SK-N-SH (cell line): ENCODE results near the gene TTLL12. TPM values are rescaled to one million over a fixed set of nuclear protein-coding genes. Genes with fewer than 3 reads are reported as not detected.

Source experiments
- CTCF ChIA-PET: fragments of 300-600, 350-600 bp; formaldehyde crosslinking; extraction: SDS; loops from one replicate; lab custom pipeline; 2021; lab: Yijun Ruan, JAX
- POLR2A ChIA-PET: fragments of 350-600 bp; sonication (Branson Sonifier 250); formaldehyde crosslinking; extraction: SDS; loops from one replicate; lab custom pipeline; 2020; ENCODE audit warnings: antibody characterized with exemption, inconsistent platforms; lab: Yijun Ruan, JAX
- DNase-seq: peaks from one replicate; pipeline ENCODE4 v3.0.0; 2012
- H2AFZ ChIP-seq: fragments of 200-600 bp; sonication (generic); 2 replicates; pipeline ENCODE4 v1.8.1; 2016; ENCODE audit warnings: antibody characterized with exemption, mild to moderate bottlenecking, low read depth
- H3F3A ChIP-seq: fragments of 200-600 bp; sonication (generic); replicated peaks from 2 replicates; pipeline ENCODE3; 2016; ENCODE audit warnings: antibody characterized with exemption, mild to moderate bottlenecking; ENCODE audit not compliant: insufficient read depth
- H3K27ac ChIP-seq, 2 experiments: fragments of 200-500 bp in 1 of 2; fragments of 200-600 bp in 1 of 2; sonication (Bioruptor generic) in 1 of 2; sonication (generic), shearing (Covaris generic) in 1 of 2; 2 replicates each; pipeline versions ENCODE4 v1.5.1 to v1.6.1; 2014 to 2016; ENCODE audit warnings: low read depth in 2 of 2, inconsistent platforms in 1 of 2, low read length in 1 of 2, mild to moderate bottlenecking in 1 of 2, mixed read lengths in 1 of 2
- H3K27me3 ChIP-seq: fragments of 200-600 bp; sonication (generic), shearing (Covaris generic); 2 replicates; pipeline ENCODE4 v1.6.1; 2016; ENCODE audit warnings: mixed run types; ENCODE audit not compliant: insufficient read depth
- H3K36me3 ChIP-seq, 2 experiments: fragments of 200-500 bp in 1 of 2; fragments of 200-600 bp in 1 of 2; sonication (Bioruptor generic) in 1 of 2; sonication (generic) in 1 of 2; replicated peaks in 1 of 2; 2 replicates each; pipeline versions ENCODE3 to v1.5.1; 2014 to 2016; ENCODE audit warnings: low read length in 1 of 2, mild to moderate bottlenecking in 1 of 2; ENCODE audit not compliant: insufficient read depth in 2 of 2, control insufficient read depth in 1 of 2
- H3K4me1 ChIP-seq, 2 experiments: fragments of 200-500 bp in 1 of 2; fragments of 200-600 bp in 1 of 2; sonication (Bioruptor generic) in 1 of 2; sonication (generic), shearing (Covaris generic) in 1 of 2; 2 replicates each; pipeline versions ENCODE4 v1.5.1 to v1.6.1; 2014 to 2016; ENCODE audit warnings: low read depth in 1 of 2, low read length in 1 of 2, mixed run types in 1 of 2; ENCODE audit not compliant: insufficient read depth in 2 of 2, control insufficient read depth in 1 of 2
- H3K4me2 ChIP-seq: fragments of 200-600 bp; sonication (generic), shearing (Covaris generic); 2 replicates; pipeline ENCODE4 v1.6.1; 2017; ENCODE audit warnings: mixed run types
- H3K4me3 ChIP-seq, 2 experiments: fragments of 200-500 bp in 1 of 2; fragments of 200-600 bp in 1 of 2; sonication (Bioruptor generic) in 1 of 2; sonication (generic), shearing (Covaris generic) in 1 of 2; 2 replicates each; pipeline versions ENCODE4 v1.5.1 to v1.8.1; 2014 to 2016; ENCODE audit warnings: low read depth in 2 of 2, inconsistent platforms in 1 of 2, low read length in 1 of 2, mild to moderate bottlenecking in 1 of 2, mixed read lengths in 1 of 2, moderate library complexity in 1 of 2
- H3K79me2 ChIP-seq: fragments of 200-600 bp; sonication (generic); 2 replicates; pipeline ENCODE4 v1.8.1; 2017; ENCODE audit warnings: mild to moderate bottlenecking; ENCODE audit not compliant: insufficient read depth
- H3K9ac ChIP-seq: fragments of 200-600 bp; sonication (generic); 2 replicates; pipeline ENCODE4 v1.6.1; 2017; ENCODE audit warnings: mixed run types
- H3K9me2 ChIP-seq: fragments of 200-600 bp; sonication (generic); 2 replicates; pipeline ENCODE4 v1.6.1; 2017; ENCODE audit warnings: mixed run types
- H3K9me3 ChIP-seq: fragments of 200-600 bp; sonication (generic); 2 replicates; pipeline ENCODE4 v1.6.1; 2017; ENCODE audit warnings: mixed run types, mild to moderate bottlenecking, moderate library complexity
- H4K20me1 ChIP-seq: fragments of 200-600 bp; sonication (generic); 2 replicates; pipeline ENCODE4 v1.6.1; 2017; ENCODE audit warnings: mild to moderate bottlenecking, mixed run types; ENCODE audit not compliant: insufficient read depth
- ELF1 ChIP-seq: IDR thresholded peaks from 2 replicates; pipeline ENCODE4 v1.4.0; 2012
- FOSL2 ChIP-seq: IDR thresholded peaks from 2 replicates; pipeline ENCODE4 v1.4.0; 2012; ENCODE audit warnings: low read depth, mild to moderate bottlenecking, moderate library complexity, borderline replicate concordance
- FOXM1 ChIP-seq: IDR thresholded peaks from 2 replicates; pipeline ENCODE4 v1.4.0; 2012; ENCODE audit warnings: low read depth, mild to moderate bottlenecking
- MEF2A ChIP-seq: IDR thresholded peaks from 2 replicates; pipeline ENCODE4 v1.4.0; 2012; ENCODE audit warnings: low read depth, borderline replicate concordance
- RFX5 ChIP-seq: IDR thresholded peaks from 2 replicates; pipeline ENCODE4 v1.6.1; 2012; ENCODE audit warnings: mild to moderate bottlenecking, improper control_type of control experiment, low read length
- RXRA ChIP-seq: IDR thresholded peaks from 2 replicates; pipeline ENCODE4 v1.4.0; 2012; ENCODE audit warnings: low read depth, mild to moderate bottlenecking, borderline replicate concordance
- SMC3 ChIP-seq: IDR thresholded peaks from 2 replicates; pipeline ENCODE4 v1.6.1; 2012; ENCODE audit warnings: low read depth, low read length, improper control_type of control experiment
- TAF1 ChIP-seq: IDR thresholded peaks from 2 replicates; pipeline ENCODE4 v1.6.1; 2012; ENCODE audit warnings: low read depth, mild to moderate bottlenecking, low read length, moderate library complexity, borderline replicate concordance
- TCF12 ChIP-seq: IDR thresholded peaks from 2 replicates; pipeline ENCODE4 v1.4.0; 2012
- TEAD4 ChIP-seq: IDR thresholded peaks from 2 replicates; pipeline ENCODE4 v1.4.0; 2012; ENCODE audit warnings: mild to moderate bottlenecking, borderline replicate concordance; ENCODE audit not compliant: insufficient read depth
- WGBS: methylation state at CpG from one replicate; pipeline ENCODE4 v1.1.6; 2017; ENCODE audit warnings: low lambda C conversion rate; 5-methylcytosine and 5-hydroxymethylcytosine counted together
- polyA plus RNA-seq, 3 experiments: library from polyadenylated mRNA; depleted of rRNA; stranded (reverse); fragments of >200 nt; gene quantifications; 2 replicates each; pipeline ENCODE4 v1.2.3, GENCODE V29; 2012
- TF ChIP-seq, protein P1 (sequence below): IDR thresholded peaks from 2 replicates; pipeline ENCODE4; 2012
- TF ChIP-seq, protein P2 (sequence below): fragments of 200-600 bp; sonication (generic); IDR thresholded peaks from 2 replicates; pipeline ENCODE4 v1.6.1; 2017; ENCODE audit warnings: antibody characterized with exemption, mild to moderate bottlenecking, moderate library complexity

The TTLL12 gene
- polyA plus RNA-seq, 1 of the 3 experiments (the other 2 are of a cell fraction), result 11.5 TPM

GRCh38 chr22:43218786-43219185 lies 31.9 kb upstream of the TTLL12 start:
- DNase-seq, result no peak
- Histone ChIP-seq H4K20me1 (no peaks in the 10 kb centered on the region), H3K9me3 (no peaks in the 10 kb centered on the region), H3K4me1 (peaks cover 0 to 5% of the 10 kb centered on the region in 2 experiments; a peak in 1 of 4 replicates), H3K27ac (no peak overlapping the region), H3K9ac (no peak overlapping the region), H3K9me2 (no peaks in the 10 kb centered on the region), H3F3A (no peaks in the 10 kb centered on the region), H3K4me3 (no peak overlapping the region), H3K36me3 (no peaks in the 10 kb centered on the region), H3K4me2 (no peak overlapping the region), H3K27me3 (no peaks in the 10 kb centered on the region), H3K79me2 (no peaks in the 10 kb centered on the region), H2AFZ (no peak overlapping the region)
- POLR2A ChIA-PET, result no interaction called here
- TF ChIP-seq, protein P1, sequence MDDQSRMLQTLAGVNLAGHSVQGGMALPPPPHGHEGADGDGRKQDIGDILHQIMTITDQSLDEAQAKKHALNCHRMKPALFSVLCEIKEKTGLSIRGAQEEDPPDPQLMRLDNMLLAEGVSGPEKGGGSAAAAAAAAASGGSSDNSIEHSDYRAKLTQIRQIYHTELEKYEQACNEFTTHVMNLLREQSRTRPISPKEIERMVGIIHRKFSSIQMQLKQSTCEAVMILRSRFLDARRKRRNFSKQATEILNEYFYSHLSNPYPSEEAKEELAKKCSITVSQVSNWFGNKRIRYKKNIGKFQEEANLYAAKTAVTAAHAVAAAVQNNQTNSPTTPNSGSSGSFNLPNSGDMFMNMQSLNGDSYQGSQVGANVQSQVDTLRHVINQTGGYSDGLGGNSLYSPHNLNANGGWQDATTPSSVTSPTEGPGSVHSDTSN, result no peak
- TF ChIP-seq FOSL2 (no peak), ELF1 (no peak), TAF1 (no peak), FOXM1 (no peak), RXRA (no peak), TEAD4 (no peak)
- CTCF ChIA-PET, result interaction anchor here (0.6 to 2.2 kb wide), 2 partner anchors 13 to 518 kb away, joined by 3 to 5 read pairs; no protein-coding TSS in a partner anchor
- WGBS, result 75% methylated on average over 1 of the region's 1 CpG

- no peak for DNase-seq
- TF ChIP-seq MEF2A, result no peak
- Histone ChIP-seq H3K9me3 (no peaks in the 10 kb centered on the region), H3K4me1 (peaks cover 0 to 5% of the 10 kb centered on the region in 2 experiments; a peak in 1 of 4 replicates), H3K9ac (no peak overlapping the region), H3K27ac (no peak overlapping the region), H4K20me1 (no peaks in the 10 kb centered on the region), H3K36me3 (no peaks in the 10 kb centered on the region), H3F3A (no peaks in the 10 kb centered on the region), H3K9me2 (no peaks in the 10 kb centered on the region), H3K79me2 (no peaks in the 10 kb centered on the region), H3K4me2 (no peak overlapping the region), H3K4me3 (no peak overlapping the region), H2AFZ (no peak overlapping the region), H3K27me3 (no peaks in the 10 kb centered on the region)
- 83% methylated on average over 16 of the region's 32 CpGs for WGBS
- ChIA-PET POLR2A (no interaction called here), CTCF (no interaction called here)
Measured at GRCh38 chr22:43217285-43218030, 30.5 kb upstream of the TTLL12 start.

DNA sequence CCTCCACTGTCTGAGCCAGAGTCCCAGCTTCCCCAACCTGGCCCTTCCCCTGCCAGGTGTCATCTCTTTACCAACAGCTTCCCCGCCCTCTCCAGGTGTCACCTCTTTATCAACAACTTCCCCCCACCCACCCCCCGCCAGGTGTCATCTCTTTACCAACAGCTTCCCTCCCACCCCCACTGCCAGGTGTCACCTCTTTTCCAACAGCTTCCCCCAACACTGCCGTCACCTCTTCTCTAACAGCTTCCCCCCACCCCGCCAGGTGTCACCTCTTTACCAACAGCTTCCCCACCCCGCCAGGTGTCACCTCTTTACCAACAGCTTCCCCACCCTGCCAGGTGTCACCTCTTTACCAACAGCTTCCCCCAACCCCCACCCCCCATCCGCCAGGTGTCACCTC lies 29.8 kb upstream of the TTLL12 start:
- Histone ChIP-seq H3K4me1 (no peaks in the 10 kb centered on the region), H3K4me2 (no peak overlapping the region), H3K9me2 (no peaks in the 10 kb centered on the region), H3K4me3 (no peak overlapping the region), H3K27ac (no peak overlapping the region), H3K36me3 (no peaks in the 10 kb centered on the region), H2AFZ (no peak overlapping the region), H3K9me3 (no peaks in the 10 kb centered on the region), H3F3A (no peaks in the 10 kb centered on the region), H4K20me1 (no peaks in the 10 kb centered on the region), H3K9ac (no peak overlapping the region), H3K79me2 (no peaks in the 10 kb centered on the region), H3K27me3 (no peaks in the 10 kb centered on the region)
- TF ChIP-seq RFX5, result no peak
- no peak for TF ChIP-seq SMC3
- TF ChIP-seq, protein P2, sequence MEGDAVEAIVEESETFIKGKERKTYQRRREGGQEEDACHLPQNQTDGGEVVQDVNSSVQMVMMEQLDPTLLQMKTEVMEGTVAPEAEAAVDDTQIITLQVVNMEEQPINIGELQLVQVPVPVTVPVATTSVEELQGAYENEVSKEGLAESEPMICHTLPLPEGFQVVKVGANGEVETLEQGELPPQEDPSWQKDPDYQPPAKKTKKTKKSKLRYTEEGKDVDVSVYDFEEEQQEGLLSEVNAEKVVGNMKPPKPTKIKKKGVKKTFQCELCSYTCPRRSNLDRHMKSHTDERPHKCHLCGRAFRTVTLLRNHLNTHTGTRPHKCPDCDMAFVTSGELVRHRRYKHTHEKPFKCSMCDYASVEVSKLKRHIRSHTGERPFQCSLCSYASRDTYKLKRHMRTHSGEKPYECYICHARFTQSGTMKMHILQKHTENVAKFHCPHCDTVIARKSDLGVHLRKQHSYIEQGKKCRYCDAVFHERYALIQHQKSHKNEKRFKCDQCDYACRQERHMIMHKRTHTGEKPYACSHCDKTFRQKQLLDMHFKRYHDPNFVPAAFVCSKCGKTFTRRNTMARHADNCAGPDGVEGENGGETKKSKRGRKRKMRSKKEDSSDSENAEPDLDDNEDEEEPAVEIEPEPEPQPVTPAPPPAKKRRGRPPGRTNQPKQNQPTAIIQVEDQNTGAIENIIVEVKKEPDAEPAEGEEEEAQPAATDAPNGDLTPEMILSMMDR, result no peak
- no peak for TF ChIP-seq TCF12
- CTCF ChIA-PET, result interaction anchor here (0.8 to 1.0 kb wide), 2 partner anchors 15 to 129 kb away, joined by 3 to 5 read pairs; no protein-coding TSS in a partner anchor
- no peak for DNase-seq
- POLR2A ChIA-PET, result no interaction called here
- WGBS, result 74% methylated on average over 6 of the region's 6 CpGs
